Stomach smooth muscle (tissue), 2 donors: ENCODE results near the gene KRT37.
"Not testable (repeated sequence)": the region's sequence is repeated elsewhere in the genome, so short reads cannot be mapped to it uniquely, and the experiment has no call there.

Experiments
- H3K27ac ChIP-seq: one replicate; pipeline ENCODE4 v1.7.0; 2013; ENCODE audit warnings: mild to moderate bottlenecking, low read length, inconsistent platforms
- H3K27me3 ChIP-seq, 2 donors: one replicate each; pipeline ENCODE4 v1.7.0; 2013; ENCODE audit warnings: low read length in 2 of 2; ENCODE audit not compliant: insufficient read depth in 2 of 2, control insufficient read depth in 1 of 2
- H3K36me3 ChIP-seq, 2 donors: one replicate each; pipeline ENCODE4 v1.7.0; 2013; ENCODE audit warnings: low read length in 2 of 2; ENCODE audit not compliant: control insufficient read depth in 2 of 2, insufficient read depth in 2 of 2
- H3K4me1 ChIP-seq: one replicate; pipeline ENCODE4 v1.7.0; 2013; ENCODE audit warnings: low read length; ENCODE audit not compliant: control insufficient read depth, insufficient read depth
- H3K4me3 ChIP-seq, 2 donors: one replicate each; pipeline ENCODE4 v1.7.0; 2013; ENCODE audit warnings: low read length in 2 of 2
- H3K9ac ChIP-seq, 2 donors: one replicate each; pipeline ENCODE4 v1.7.0; 2013; ENCODE audit warnings: low read length in 2 of 2, mild to moderate bottlenecking in 1 of 2
- H3K9me3 ChIP-seq, 2 donors: one replicate each; pipeline ENCODE4 v1.7.0; 2013; ENCODE audit warnings: low read length in 2 of 2; ENCODE audit not compliant: control insufficient read depth in 2 of 2
- donor health status: healthy.
- donor health status: Pancreatic carcinoma.

Gene KRT37

DNA sequence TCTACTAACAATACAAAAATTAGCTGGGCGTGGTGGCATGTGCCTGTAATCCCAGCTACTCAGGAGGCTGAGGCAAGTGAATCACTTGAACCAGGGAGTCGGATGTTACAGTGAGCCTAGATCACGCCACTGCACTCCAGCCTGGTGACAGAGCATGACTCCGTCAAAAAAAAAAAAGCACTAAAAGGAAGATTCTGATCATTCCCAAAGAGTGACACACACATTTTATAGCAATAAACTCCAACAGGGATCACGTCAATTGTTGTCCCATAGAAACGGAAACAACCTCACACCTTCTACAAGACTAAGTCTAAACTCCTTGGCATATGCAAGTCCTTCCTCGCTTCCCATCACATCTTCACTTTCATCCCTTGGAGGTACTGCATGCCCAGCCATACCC is 44.3 kb downstream of the KRT37 start:
- not testable (repeated sequence) for H3K4me1 ChIP-seq, H3K27me3 ChIP-seq, H3K4me3 ChIP-seq, H3K9me3 ChIP-seq, H3K36me3 ChIP-seq, H3K9ac ChIP-seq, H3K27ac ChIP-seq

DNA sequence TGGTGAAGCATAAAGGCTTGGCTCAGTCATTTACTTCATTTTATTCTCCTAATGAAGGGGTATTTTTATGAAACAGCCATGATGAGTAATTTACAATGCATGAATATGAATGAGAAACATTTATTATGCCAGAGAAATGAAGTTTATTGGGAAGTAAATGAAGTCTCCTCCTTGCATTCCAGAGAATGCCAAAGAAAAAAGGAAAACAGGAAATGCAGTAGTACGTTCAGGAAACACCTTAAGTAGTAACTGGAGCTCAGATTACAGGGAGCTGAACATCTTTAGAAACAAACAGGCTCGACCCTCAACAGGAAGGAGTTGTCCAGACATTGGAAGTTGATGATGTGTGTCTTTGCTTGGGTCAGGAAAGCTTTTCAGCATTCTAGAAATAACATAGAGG is 46.8 kb downstream of the KRT37 start:
- Histone ChIP-seq H3K27ac (no peak overlapping the region), H3K4me3 (no peak overlapping the region), H3K36me3 (no peaks in the 10 kb centered on the region), H3K27me3 (peaks cover 0 to 8% of the 10 kb centered on the region in 2 donors), H3K9me3 (peaks cover 0 to 2% of the 10 kb centered on the region in 2 donors), H3K9ac (no peak overlapping the region), H3K4me1 (no peaks in the 10 kb centered on the region)
